Hippocampal formation (tissue), 2 donors: ENCODE data around the gene EIF4B.
A peak's percentile ranks its signal among the peaks of the same experiment; 100 is the strongest.
"Not testable (repeated sequence)": the region's sequence is repeated elsewhere in the genome, so short reads cannot be mapped to it uniquely, and the experiment has no call there.

Source experiments
- DNase-seq, 2 donors: peaks; one replicate each; lab custom pipeline; 2025; lab: John Stamatoyannopoulos, UW

Gene EIF4B, protein sequence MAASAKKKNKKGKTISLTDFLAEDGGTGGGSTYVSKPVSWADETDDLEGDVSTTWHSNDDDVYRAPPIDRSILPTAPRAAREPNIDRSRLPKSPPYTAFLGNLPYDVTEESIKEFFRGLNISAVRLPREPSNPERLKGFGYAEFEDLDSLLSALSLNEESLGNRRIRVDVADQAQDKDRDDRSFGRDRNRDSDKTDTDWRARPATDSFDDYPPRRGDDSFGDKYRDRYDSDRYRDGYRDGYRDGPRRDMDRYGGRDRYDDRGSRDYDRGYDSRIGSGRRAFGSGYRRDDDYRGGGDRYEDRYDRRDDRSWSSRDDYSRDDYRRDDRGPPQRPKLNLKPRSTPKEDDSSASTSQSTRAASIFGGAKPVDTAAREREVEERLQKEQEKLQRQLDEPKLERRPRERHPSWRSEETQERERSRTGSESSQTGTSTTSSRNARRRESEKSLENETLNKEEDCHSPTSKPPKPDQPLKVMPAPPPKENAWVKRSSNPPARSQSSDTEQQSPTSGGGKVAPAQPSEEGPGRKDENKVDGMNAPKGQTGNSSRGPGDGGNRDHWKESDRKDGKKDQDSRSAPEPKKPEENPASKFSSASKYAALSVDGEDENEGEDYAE

GRCh38 chr12:53005986-53006809 is at the start of gene EIF4B:
Gene EIF4B, plus strand, starts transcription at chr12:53006456. Its CDS starts 28 bp downstream, at chr12:53006484.
- peak; percentile 96 to 99 for DNase-seq

DNA sequence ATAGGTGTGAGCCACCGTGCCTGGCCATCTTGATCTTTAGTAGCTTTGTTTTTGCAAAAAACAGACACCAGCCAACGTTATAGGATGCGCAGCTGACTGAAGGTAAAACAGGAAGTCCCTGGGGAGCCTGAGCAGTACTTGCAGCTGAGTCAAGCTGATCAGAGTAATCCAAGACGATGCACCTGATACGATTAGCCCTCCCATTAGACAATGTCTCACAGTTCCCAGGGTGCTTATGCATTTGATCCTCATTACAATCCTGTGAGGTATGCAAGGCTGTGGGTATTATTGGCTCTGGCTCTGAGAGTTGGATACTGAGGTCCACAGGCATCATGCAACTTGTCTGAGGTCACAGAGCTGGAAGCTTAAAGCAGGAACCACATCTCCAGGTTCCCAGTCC is 49.3 kb upstream of the EIF4B start:
- no peak for DNase-seq

- DNase-seq = no peak
Measured at GRCh38 chr12:52964556-52965336, 41.5 kb upstream of the EIF4B start.

- no peak for DNase-seq
Measured at GRCh38 chr12:52965337-52965731, 40.9 kb upstream of the EIF4B start.

- DNase-seq = no peak
Measured at GRCh38 chr12:52969166-52969795, 37.0 kb upstream of the EIF4B start.

DNA sequence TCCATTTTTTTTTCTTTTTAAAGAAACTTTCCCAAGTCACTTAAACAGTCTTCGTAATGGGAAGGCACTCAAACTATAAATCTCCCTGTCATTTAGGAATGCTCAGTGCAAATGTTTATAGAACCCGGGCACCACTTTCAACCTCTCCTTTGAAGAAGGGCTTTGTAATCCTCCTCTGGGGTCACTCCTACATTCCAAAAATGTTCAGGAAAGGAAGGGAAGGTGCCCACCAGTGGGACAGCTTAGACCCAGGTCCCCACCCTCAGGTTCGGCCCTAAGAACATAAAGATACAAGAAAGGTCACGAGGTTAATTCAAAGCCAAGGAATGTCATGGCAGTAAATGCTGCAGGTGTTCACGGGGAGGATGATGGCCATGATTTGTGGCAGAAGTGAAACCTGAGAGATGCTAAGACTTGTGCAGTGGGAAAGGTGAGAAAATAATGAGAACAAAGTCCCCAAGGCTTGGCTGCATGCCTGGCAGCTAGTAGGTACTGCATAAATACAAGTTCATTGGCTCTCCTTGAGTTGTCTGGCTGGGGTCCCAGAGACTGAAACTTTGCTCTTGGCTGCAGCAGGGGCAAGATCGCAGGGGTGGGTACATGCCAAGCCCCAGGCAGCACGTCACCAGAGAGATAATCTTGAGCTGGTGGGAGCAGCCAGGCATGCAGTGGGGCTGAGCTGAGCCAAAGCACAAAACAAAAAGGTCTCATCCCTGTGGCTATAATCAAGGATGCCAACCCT is 36.3 kb upstream of the EIF4B start:
- no peak for DNase-seq

DNA sequence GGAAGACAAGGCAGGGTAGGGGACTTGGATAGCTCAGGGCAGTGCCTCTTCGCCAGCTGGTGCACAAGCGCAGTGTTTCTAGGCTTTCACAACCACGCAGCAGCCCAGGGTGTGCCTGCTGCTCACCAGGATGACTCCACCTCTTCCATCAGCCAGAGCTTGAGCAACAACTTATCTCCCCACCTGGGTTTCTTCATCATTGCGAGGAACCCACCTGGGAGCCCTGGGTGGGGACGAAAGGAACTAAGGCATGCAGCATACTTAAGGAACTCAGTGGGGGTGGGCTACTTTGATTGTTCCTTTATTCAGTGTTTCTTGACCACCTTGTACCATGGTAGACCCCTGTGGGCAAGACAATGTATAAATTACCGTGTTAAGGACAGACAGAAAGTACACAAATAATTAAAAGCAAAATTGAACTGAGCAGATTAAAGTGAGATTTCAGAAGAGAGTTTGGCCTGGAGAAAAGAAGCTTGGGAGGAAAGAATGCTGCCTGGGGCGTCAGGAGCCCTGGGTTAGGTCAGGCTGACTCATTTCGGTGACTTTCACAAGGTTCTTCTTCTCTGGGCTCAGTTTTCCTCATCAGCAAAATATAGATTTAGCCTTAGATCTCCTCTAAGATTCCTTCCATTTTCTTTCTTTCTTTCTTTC is 34.5 kb upstream of the EIF4B start:
- DNase-seq = no peak

- DNase-seq = no peak
Measured at GRCh38 chr12:52975204-52975603, 31.1 kb upstream of the EIF4B start.

DNA sequence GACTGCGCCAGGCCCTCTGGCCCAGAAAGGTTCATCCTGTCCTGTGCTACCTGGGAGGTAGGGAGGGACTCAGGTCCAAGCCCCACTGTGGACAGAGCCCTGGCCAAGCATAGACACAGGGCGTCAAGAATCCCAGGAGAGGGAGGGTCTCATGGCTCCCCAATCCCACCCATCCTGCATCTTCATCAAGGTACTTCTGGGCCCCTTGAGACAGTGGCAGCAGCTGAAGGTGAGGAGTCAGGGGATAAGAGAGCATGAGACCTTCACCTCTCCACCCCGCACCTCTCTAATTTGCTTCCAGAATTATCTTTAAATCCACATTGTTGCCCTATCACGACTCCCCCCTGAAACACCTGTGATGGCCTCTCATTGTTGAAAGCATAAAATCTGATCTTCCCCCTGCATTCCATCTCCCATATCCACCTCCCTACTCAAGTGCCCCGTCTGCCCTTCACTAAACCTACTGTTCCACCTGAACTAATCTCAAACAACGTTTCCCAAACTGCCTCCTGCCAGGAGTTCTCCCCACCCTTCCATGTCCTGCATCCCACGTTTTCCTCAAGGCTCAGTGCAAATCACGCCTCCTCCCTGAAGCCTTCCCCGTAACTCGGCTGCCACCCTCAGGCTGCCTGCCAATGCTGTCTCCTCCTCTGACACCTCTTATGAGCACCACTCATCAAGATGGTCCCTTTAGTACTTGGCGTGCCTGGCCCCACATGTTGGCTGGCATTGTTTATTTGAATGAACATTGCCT is 30.3 kb upstream of the EIF4B start:
- DNase-seq = no peak

- DNase-seq = no peak
Measured at GRCh38 chr12:52976574-52977071, 29.6 kb upstream of the EIF4B start.

DNA sequence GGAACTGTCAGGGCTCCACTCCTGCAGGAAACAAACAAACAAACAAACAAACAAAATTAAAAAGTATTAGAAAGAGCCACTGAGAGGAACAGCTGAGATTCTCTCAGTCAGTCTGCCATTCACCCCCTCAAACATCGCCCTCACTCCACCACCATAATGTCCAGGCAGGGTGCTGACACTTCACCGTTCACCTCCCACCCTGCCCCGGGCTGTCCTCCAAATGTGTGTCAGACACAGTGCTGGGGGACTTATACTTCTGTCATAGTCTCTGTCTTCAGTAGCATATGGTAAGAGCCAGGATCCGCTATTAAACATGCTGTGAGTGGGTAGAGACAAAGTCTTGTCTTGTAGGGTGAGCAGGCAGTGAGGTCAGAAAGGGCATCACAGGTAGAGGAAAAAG is 29.1 kb upstream of the EIF4B start:
- no peak for DNase-seq

DNA sequence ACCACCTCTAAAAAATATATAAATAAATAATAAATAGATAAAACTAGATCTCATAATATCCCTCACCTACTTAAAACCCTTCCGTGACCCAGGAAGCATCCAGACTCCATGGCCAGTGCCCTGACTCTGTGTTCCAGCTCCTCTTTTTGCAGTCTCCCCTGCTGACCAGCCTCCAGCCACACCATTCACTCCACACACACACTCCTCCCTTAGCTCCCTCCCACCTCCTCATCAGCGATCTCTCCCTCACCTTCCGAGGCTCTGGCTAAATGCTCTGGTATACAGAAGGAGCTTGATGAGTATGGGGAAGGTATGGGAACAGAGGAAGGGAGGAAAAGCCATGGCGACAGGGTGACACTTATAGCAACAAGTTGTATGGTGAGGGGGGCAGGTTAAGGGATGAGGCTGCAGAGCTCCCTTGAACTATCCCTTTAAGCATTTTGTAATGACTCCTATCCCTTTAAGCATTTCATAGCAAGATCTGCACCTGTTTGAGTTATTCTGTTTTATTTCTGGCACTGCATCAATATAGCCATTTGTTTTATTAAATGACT is 26.1 kb upstream of the EIF4B start:
- no peak for DNase-seq

- peak; percentile 74 to 88 for DNase-seq
Measured at GRCh38 chr12:52980650-52981423, 25.4 kb upstream of the EIF4B start.

- DNase-seq = no peak
Measured at GRCh38 chr12:52984136-52984535, 22.1 kb upstream of the EIF4B start.

DNA sequence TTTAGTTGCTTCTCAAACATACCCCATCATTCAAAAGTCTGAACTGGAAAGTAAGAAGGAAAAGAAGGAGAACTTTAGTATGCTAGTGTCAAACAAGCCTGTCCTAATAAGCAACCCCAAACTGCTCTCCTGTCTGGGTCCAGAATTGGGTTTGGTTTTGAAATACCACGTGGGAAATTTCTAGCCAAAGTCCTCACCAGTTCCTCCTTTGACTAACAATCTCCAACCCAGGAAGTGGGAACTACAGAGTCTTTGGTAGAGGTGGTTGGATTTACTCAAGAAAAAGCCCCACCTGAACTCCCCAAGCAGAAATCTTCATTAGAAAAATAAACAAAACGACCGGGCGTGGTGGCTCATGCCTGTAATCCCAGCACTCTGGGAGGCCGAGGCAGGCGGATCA is 17.4 kb upstream of the EIF4B start:
- DNase-seq = no peak

GRCh38 chr12:52990206-52990605 is 16.1 kb upstream of the EIF4B start:
- no peak for DNase-seq

GRCh38 chr12:52992240-52992639 is 14.0 kb upstream of the EIF4B start:
- not testable (repeated sequence) for DNase-seq
